Mesendoderm (in vitro differentiated cells): ENCODE measurements around the gene CLIC4.
"Not testable (repeated sequence)": the region's sequence is repeated elsewhere in the genome, so short reads cannot be mapped to it uniquely, and the experiment has no call there.

Experiments
- DNase-seq: peaks from one replicate; pipeline ENCODE4 v3.0.0; 2013
- H2AK5ac ChIP-seq: 2 replicates; pipeline ENCODE4 v1.6.1; 2013; ENCODE audit warnings: low read length, inconsistent platforms
- H2BK120ac ChIP-seq: 2 replicates; pipeline ENCODE4 v1.6.1; 2013; ENCODE audit warnings: low read depth, mild to moderate bottlenecking, low read length, moderate library complexity, mixed read lengths
- H2BK15ac ChIP-seq: replicated peaks from 2 replicates; pipeline ENCODE4 v1.6.1; 2013; ENCODE audit warnings: low read depth, mild to moderate bottlenecking, moderate library complexity
- H2BK5ac ChIP-seq: 2 replicates; pipeline ENCODE4 v1.6.1; 2013; ENCODE audit warnings: low read length, inconsistent platforms
- H3K18ac ChIP-seq: 2 replicates; pipeline ENCODE4 v1.6.1; 2013; ENCODE audit warnings: mild to moderate bottlenecking, low read length, mixed read lengths
- H3K23ac ChIP-seq: one replicate; pipeline ENCODE4 v1.6.1; 2013; ENCODE audit warnings: low read length
- H3K27ac ChIP-seq: 2 replicates; pipeline ENCODE4 v1.5.1; 2013; ENCODE audit warnings: low read depth, mild to moderate bottlenecking, inconsistent platforms, low read length, moderate library complexity
- H3K27me3 ChIP-seq: 2 replicates; pipeline ENCODE4 v1.6.1; 2013; ENCODE audit warnings: low read length, control low read depth, mild to moderate bottlenecking, inconsistent platforms; ENCODE audit not compliant: insufficient read depth, poor library complexity
- H3K36me3 ChIP-seq: 2 replicates; pipeline ENCODE4 v1.6.1; 2013; ENCODE audit warnings: low read length, inconsistent platforms; ENCODE audit not compliant: control insufficient read depth, insufficient read depth
- H3K4ac ChIP-seq: one replicate; pipeline ENCODE4 v1.6.1; 2013; ENCODE audit warnings: low read depth, mild to moderate bottlenecking, low read length, moderate library complexity
- H3K4me1 ChIP-seq: 2 replicates; pipeline ENCODE4 v1.6.1; 2013; ENCODE audit warnings: low read depth, low read length, inconsistent platforms; ENCODE audit not compliant: control insufficient read depth
- H3K4me2 ChIP-seq: 2 replicates; pipeline ENCODE4 v1.6.1; 2013; ENCODE audit warnings: low read length
- H3K4me3 ChIP-seq: 2 replicates; pipeline ENCODE4 v1.5.1; 2013; ENCODE audit warnings: mild to moderate bottlenecking, low read length
- H3K56ac ChIP-seq: one replicate; pipeline ENCODE4 v1.6.1; 2013; ENCODE audit warnings: low read length
- H3K79me1 ChIP-seq: 2 replicates; pipeline ENCODE4 v1.6.1; 2013; ENCODE audit warnings: low read length, inconsistent platforms
- H3K79me2 ChIP-seq: 2 replicates; pipeline ENCODE4 v1.6.1; 2013; ENCODE audit warnings: mild to moderate bottlenecking, low read length; ENCODE audit not compliant: control insufficient read depth, insufficient read depth
- H3K9ac ChIP-seq: 2 replicates; pipeline ENCODE4 v1.6.1; 2013; ENCODE audit warnings: low read length, inconsistent platforms
- H4K5ac ChIP-seq: one replicate; pipeline ENCODE4 v1.6.1; 2013; ENCODE audit warnings: low read length
- H4K8ac ChIP-seq: one replicate; pipeline ENCODE4 v1.6.1; 2013; ENCODE audit warnings: low read depth, mild to moderate bottlenecking, control low read depth, low read length, moderate library complexity
- WGBS: extraction: QIAGEN DNeasy Blood & Tissue Kit; methylation state at CpG from one replicate; pipeline ENCODE4 v1.1.7; 2013; ENCODE audit warnings: low lambda C conversion rate, missing lambda C conversion rate; ENCODE audit not compliant: insufficient coverage; ENCODE audit errors: extremely low coverage; 5-methylcytosine and 5-hydroxymethylcytosine counted together

The CLIC4 gene

GRCh38 chr1:24775348-24775747 is 30.1 kb downstream of the CLIC4 start:
- Histone ChIP-seq H3K79me1 (peaks cover 11% of the 10 kb centered on the region), H2BK5ac (no peak overlapping the region), H3K4ac (no peak overlapping the region), H3K4me3 (no peak overlapping the region), H3K36me3 (no peaks in the 10 kb centered on the region), H2BK15ac (no peak overlapping the region), H4K8ac (no peak overlapping the region), H3K79me2 (peaks cover 50% of the 10 kb centered on the region), H3K4me2 (no peak overlapping the region), H3K56ac (no peak overlapping the region), H3K4me1 (peaks cover 2% of the 10 kb centered on the region), H3K23ac (no peak overlapping the region), H2AK5ac (no peak overlapping the region), H4K5ac (no peak overlapping the region), H3K27ac (no peak overlapping the region), H2BK120ac (no peak overlapping the region), H3K9ac (no peak overlapping the region), H3K27me3 (no peaks in the 10 kb centered on the region), H3K18ac (no peak overlapping the region)
- DNase-seq = no peak
- no CpG with 5 or more reads among the region's 3 CpGs for WGBS

- no peak overlapping the region for H3K4ac ChIP-seq
- no peak overlapping the region for H3K4me3 ChIP-seq
- peaks cover 53% of the 10 kb centered on the region for H3K79me2 ChIP-seq
- no peak overlapping the region for H2AK5ac ChIP-seq
- peaks cover 14% of the 10 kb centered on the region for H3K79me1 ChIP-seq
- no peak overlapping the region for H3K18ac ChIP-seq
- no peak overlapping the region for H4K8ac ChIP-seq
- H3K27me3 ChIP-seq = no peaks in the 10 kb centered on the region
- no peak overlapping the region for H4K5ac ChIP-seq
- H2BK120ac ChIP-seq = no peak overlapping the region
- no peak overlapping the region for H3K56ac ChIP-seq
- no CpG with 5 or more reads among the region's 3 CpGs for WGBS
- H3K9ac ChIP-seq = no peak overlapping the region
- no peak overlapping the region for H2BK5ac ChIP-seq
- no peaks in the 10 kb centered on the region for H3K36me3 ChIP-seq
- DNase-seq = no peak
- no peak overlapping the region for H2BK15ac ChIP-seq
- H3K4me1 ChIP-seq = peaks cover 2% of the 10 kb centered on the region
- no peak overlapping the region for H3K27ac ChIP-seq
- no peak overlapping the region for H3K23ac ChIP-seq
- H3K4me2 ChIP-seq = no peak overlapping the region
Measured at GRCh38 chr1:24775916-24776315, 30.7 kb downstream of the CLIC4 start.

- no peak overlapping the region for H2BK5ac ChIP-seq
- H2AK5ac ChIP-seq = no peak overlapping the region
- H2BK120ac ChIP-seq = no peak overlapping the region
- H3K79me1 ChIP-seq = peaks cover 12% of the 10 kb centered on the region
- no peaks in the 10 kb centered on the region for H3K27me3 ChIP-seq
- DNase-seq = no peak
- no peak overlapping the region for H3K27ac ChIP-seq
- no peaks in the 10 kb centered on the region for H3K36me3 ChIP-seq
- H3K18ac ChIP-seq = no peak overlapping the region
- H4K8ac ChIP-seq = no peak overlapping the region
- H2BK15ac ChIP-seq = no peak overlapping the region
- H3K4me3 ChIP-seq = no peak overlapping the region
- no peak overlapping the region for H3K4ac ChIP-seq
- H3K9ac ChIP-seq = no peak overlapping the region
- H3K23ac ChIP-seq = no peak overlapping the region
- H3K79me2 ChIP-seq = peaks cover 52% of the 10 kb centered on the region
- H3K56ac ChIP-seq = no peak overlapping the region
- no peak overlapping the region for H3K4me2 ChIP-seq
- no CpG with 5 or more reads among the region's 8 CpGs for WGBS
- H4K5ac ChIP-seq = no peak overlapping the region
- H3K4me1 ChIP-seq = peaks cover 2% of the 10 kb centered on the region
Measured at GRCh38 chr1:24776821-24777220, 31.6 kb downstream of the CLIC4 start.

GRCh38 chr1:24778141-24778540 is 32.9 kb downstream of the CLIC4 start:
- Histone ChIP-seq H3K79me1 (peaks cover 12% of the 10 kb centered on the region), H3K27ac (no peak overlapping the region)
- no CpG with 5 or more reads among the region's 2 CpGs for WGBS

GRCh38 chr1:24779199-24779598 is 34.0 kb downstream of the CLIC4 start:
- no CpG with 5 or more reads among the region's 8 CpGs for WGBS
- H3K4me1 ChIP-seq, H3K23ac ChIP-seq, H4K5ac ChIP-seq, H3K56ac ChIP-seq, H3K36me3 ChIP-seq, H4K8ac ChIP-seq, H2BK5ac ChIP-seq, H3K18ac ChIP-seq, H2AK5ac ChIP-seq, H3K27ac ChIP-seq, H3K4ac ChIP-seq, H3K4me2 ChIP-seq, H3K4me3 ChIP-seq, DNase-seq, H3K27me3 ChIP-seq, H2BK120ac ChIP-seq, H2BK15ac ChIP-seq, H3K9ac ChIP-seq: not testable (repeated sequence)
- peaks cover 12% of the 10 kb centered on the region for H3K79me1 ChIP-seq
- peaks cover 57% of the 10 kb centered on the region for H3K79me2 ChIP-seq

More at GRCh38 chr1:24778141-24778540, 32.9 kb downstream of the CLIC4 start:
- no peak for DNase-seq
- Histone ChIP-seq H3K56ac (no peak overlapping the region), H4K8ac (no peak overlapping the region), H2BK15ac (no peak overlapping the region), H3K9ac (no peak overlapping the region), H3K27me3 (no peaks in the 10 kb centered on the region), H3K18ac (no peak overlapping the region), H3K36me3 (no peaks in the 10 kb centered on the region), H2BK120ac (no peak overlapping the region), H2AK5ac (no peak overlapping the region), H4K5ac (no peak overlapping the region), H3K23ac (no peak overlapping the region), H3K79me2 (peaks cover 58% of the 10 kb centered on the region), H3K4ac (no peak overlapping the region), H3K4me1 (peaks cover 2% of the 10 kb centered on the region), H3K4me3 (no peak overlapping the region), H2BK5ac (no peak overlapping the region), H3K4me2 (no peak overlapping the region)

GRCh38 chr1:24779689-24780464 is 34.6 kb downstream of the CLIC4 start:
- whole genome bisulfite sequencing = 100% methylated on average over 2 of the region's 5 CpGs
- Histone ChIP-seq H4K5ac (no peak overlapping the region), H3K9ac (no peak overlapping the region), H2BK5ac (no peak overlapping the region), H3K27me3 (no peaks in the 10 kb centered on the region), H2BK120ac (no peak overlapping the region), H2AK5ac (no peak overlapping the region), H3K23ac (no peak overlapping the region), H3K79me2 (peaks cover 56% of the 10 kb centered on the region), H3K4ac (no peak overlapping the region), H3K79me1 (peaks cover 13% of the 10 kb centered on the region), H3K27ac (no peak overlapping the region), H3K4me2 (no peak overlapping the region), H3K4me3 (no peak overlapping the region), H3K56ac (no peak overlapping the region), H3K18ac (no peak overlapping the region), H2BK15ac (no peak overlapping the region), H3K4me1 (peaks cover 2% of the 10 kb centered on the region), H3K36me3 (no peaks in the 10 kb centered on the region), H4K8ac (no peak overlapping the region)
- DNase-seq = no peak
